GM19099 (cell line): ENCODE results near the gene KLHL3.

Source experiments
- POLR2A ChIP-seq: IDR thresholded peaks from 3 replicates; pipeline ENCODE4 v1.6.1; 2011; ENCODE audit warnings: low read depth; ENCODE audit not compliant: insufficient read length; ENCODE audit errors: extremely low read depth

The KLHL3 gene

DNA sequence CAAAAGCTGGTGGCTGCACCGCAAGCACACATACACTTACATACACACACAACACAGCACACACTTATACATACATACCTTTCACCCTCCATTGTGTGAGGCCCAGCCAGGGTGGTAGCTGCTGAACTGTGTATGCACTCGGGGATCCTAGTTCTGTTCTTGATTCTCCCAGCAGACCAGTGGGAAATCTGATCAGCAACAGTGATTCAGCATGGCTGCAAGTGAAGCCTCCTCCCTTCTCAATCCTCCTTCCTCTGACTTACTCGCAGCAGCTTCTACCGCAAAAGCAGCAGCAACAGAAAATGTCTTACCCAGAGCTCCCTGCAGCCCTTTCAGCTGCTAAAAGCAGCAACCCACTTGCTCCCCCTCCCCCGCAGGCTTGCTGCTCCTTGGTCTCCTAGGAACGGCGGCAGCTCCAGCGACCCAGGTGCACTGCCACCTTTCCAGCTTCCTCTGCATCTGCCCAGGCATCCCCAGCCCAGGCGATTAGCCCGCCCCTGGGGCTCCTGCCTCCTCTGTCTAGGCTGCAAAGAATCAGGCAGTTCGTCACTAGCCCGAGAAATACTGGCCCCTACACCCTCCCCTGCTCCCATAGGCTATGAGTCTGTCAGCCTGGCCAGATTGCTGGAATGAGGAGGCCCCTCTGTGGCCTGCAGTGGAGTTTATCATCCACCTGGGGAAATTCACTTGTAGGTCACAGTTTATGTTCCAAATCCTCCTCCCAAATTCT, at the start of gene KLHL3:
KLHL3 (minus strand) TSS at position 535 of the 730 bp plus-strand sequence; CDS start at position 92, 443 bp downstream.
- TF ChIP-seq POLR2A = no peak

GRCh38 chr5:137782984-137783536, 47.2 kb upstream of the KLHL3 start:
- TF ChIP-seq POLR2A = no peak

DNA sequence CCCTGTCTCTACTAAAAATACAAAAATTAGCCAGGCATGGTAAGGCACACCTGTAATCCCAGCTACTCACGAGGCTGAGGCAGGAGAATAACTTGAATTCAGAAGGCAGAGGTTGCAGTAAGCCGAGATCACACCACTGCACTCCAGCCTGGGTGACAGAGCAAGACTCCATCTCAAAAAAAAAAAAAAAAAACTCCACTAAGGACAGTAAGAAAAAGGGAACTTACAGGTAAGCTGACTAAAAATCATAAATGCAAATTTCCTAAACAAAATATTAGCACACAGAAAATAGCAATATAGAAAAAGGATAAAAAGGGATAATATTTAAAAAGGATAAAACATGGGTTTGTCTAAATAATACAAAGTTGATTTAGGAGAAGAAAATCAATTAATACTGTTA, 46.2 kb upstream of the KLHL3 start:
- TF ChIP-seq POLR2A = no peak

DNA sequence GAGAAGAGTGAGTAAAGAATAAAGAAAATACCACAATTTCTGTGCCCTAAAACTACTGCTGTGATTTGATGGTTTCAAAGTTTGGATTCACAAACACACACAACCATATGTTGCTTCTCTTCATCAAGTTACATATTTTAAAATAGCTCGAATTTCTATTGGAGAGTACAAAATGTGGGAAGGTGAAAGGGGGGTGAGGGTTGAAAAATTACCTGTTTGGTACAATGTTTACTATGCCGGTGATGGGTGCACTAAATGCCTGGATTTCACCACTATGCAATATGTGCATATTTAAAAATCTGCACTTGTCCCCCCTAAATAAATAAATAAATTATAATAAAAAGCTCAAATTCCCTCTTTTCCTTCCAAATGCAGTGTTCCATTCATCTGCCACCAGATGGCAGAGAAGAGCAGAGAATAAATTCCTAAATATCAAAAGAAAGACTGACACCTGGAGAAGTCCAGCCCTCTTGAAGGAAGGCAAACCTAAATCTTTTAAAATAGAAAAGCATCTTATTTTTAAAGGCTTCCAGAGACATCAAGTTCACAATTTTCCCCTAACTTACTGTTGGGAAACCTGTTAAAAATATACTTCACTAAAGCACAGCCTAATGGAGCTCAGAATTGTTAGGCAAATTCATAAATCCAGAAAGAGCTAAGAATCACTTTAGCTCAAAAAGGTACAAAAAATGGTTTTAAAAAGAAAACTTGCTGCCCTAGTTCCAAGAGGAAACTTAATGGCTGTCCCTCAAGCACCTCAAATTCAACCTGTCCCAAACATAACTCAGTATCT, 43.1 kb upstream of the KLHL3 start:
- TF ChIP-seq POLR2A = no peak

GRCh38 chr5:137761566-137761965, 25.7 kb upstream of the KLHL3 start:
- no peak for TF ChIP-seq POLR2A

GRCh38 chr5:137760719-137761516, 25.0 kb upstream of the KLHL3 start:
- no peak for TF ChIP-seq POLR2A

DNA sequence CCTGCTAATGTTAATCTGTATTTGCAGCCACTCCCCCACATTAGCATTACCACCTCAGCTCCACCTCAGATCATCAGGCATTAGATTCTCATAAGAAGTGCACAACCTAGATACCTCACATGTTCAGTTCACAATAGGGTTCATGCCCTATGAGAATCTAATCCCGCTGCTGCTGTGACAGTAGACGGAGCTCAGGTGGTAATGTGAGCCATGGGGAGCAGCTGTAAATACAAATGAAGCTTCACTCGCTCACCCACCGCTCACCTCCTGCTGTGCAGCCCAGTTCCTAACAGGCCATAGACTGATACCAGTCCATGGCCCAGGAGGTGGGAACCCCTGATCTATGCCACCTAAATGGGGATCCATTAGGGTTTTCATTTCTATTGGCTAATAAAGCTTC, 24.4 kb upstream of the KLHL3 start:
- no peak for TF ChIP-seq POLR2A

DNA sequence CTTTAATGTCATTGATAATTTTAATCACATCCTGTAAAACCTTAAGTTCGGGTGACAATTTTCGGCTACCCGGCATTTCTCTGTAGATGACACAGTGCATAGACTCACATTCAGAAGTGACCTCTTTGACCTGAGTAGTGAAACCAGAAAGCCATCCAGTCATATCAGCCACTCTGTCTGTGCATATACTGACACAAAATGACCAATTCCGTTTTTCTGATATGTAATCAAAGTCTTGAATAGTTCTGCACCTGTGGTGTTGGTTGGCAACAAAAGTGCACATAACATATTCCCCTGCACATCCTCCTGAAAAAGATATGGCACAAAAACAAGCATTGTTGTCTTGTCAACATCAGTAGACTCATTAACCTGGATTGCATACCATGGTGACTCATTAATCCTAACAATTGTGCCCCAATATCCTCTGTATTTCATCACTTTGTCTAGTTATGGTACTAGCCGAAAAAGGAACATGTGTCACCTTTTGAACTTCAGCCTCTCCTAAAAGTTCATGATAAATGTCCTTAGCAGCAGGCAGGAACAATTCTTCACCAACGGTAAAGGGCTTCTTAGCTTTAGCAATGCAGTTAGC, 22.9 kb upstream of the KLHL3 start:
- TF ChIP-seq POLR2A = no peak

DNA sequence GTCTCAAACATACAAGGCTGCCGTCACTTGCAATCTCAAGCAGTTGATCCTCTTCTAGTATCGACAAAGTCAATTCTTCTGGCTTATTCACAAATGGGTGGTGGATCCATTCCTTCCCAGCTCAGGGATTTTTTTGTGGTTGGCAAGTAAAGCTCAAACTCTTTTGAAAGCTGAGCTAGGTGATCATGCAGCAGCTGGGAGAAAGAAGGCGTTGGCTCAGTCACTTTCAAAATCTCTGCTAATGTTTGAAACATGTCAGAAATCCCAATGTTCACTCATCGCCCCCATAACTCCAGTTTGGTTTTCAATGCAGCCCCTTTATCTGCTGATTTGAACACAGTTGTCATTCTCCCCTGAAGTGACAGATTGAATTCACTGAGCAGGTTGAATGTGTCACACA, 22.2 kb upstream of the KLHL3 start:
- TF ChIP-seq POLR2A = no peak

DNA sequence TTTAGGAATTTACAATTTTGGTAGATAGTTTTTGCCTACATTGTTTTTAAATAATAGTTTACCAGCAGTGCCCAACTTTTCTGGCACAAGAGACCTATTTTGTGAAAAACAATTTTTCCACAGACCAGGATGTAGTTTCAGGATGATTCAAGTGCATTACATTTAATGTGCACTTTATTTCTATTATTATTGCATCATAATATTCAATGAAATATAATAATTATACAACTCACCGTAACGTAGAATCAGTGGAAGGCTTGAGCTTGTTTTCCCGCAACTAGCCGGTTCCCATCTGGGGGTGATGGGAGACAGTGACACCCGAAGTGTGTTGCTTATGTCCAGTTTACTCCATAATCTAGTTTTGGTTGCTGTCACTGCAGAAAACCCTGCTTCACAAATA, 21.7 kb upstream of the KLHL3 start:
- TF ChIP-seq POLR2A = no peak

GRCh38 chr5:137754961-137755762, 19.3 kb upstream of the KLHL3 start:
- no peak for TF ChIP-seq POLR2A

DNA sequence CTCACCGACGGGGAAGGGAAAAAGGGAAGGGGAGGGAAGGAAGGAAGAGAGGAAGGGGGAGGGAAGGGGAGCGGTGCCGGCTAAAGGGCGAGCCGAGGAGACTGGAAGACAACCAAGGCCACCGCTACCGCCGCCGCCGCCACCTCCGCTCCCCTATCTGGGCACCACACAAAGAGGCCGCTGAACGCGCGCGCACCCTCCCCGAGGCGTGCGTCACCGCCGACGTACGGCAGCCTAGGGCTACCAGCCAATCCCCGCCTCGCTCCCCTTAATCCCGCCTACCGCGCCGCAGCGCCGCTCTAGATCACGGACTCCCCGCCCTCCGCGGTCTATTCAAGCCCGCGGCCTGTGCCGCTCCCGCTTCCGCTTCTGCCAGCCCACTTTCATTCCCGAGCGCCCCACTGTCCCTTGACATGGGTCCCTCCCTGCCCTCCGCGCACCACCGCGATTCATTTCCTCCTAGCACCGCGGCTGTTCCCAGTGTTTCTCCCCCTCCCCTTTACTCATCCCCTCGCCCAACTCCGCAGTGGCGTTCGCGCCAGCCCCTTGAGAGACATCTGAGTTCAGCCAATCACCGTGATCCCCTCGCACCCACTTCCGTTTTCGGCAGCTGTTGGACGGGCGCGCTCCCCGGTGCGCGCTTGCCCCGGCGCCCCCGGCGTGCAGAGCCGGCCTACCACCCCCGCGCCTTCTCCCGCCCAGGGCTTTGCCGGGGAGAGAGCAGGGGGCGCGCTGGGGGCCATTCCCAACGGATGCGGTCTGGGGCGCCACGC, 18.5 kb upstream of the KLHL3 start, which contains the start of gene HNRNPA0:
HNRNPA0 (minus strand) TSS at position 176 of the 773 bp plus-strand sequence. CDS start 297 bp downstream, outside the sequence.
- peak; percentile 95 for TF ChIP-seq POLR2A

DNA sequence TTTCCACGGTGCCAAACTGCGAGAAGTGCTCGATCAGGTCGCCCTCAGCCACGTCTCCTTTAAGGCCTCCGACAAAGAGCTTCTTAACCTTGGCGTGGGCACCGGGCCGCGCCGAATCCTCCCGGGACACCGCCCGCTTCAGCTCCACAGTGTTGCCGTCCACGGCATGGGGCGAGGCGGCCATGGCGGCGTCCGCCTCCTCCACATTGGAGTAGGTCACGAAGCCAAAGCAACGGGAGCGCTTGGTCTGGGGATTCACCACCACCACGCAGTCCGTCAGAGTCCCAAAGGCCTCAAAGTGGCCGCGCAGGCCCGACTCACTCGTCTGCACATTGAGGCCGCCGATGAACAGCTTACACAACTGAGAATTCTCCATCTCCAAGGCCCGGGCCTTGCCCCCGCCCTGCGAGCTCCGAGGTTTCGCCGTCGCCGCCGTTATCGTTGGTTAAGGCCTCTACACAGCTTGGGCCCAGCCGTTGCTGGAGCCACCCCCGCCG, 17.9 kb upstream of the KLHL3 start:
- TF ChIP-seq POLR2A = no peak
